GM12892 (cell line): Measurements from ENCODE around the gene REC114.

Source experiments
- DNase-seq: peaks from one replicate; pipeline ENCODE4 v3.0.0; 2011; ENCODE audit not compliant: insufficient read length
- FAIRE-seq: peaks from 2 replicates; lab custom pipeline; 2011; peaks lifted over from hg19 to GRCh38; lab: Jason Lieb, UNC
- POLR2A ChIP-seq: IDR thresholded peaks from 2 replicates; pipeline ENCODE4 v1.6.1; 2011; ENCODE audit warnings: low read depth, low read length, control low read depth
- POLR2AphosphoS5 ChIP-seq: IDR thresholded peaks from 2 replicates; pipeline ENCODE4 v1.6.1; 2011; ENCODE audit warnings: low read depth, low read length, control low read depth
- TAF1 ChIP-seq: IDR thresholded peaks from 2 replicates; pipeline ENCODE4 v1.6.1; 2011; ENCODE audit warnings: low read depth, mild to moderate bottlenecking, control low read depth, low read length, borderline replicate concordance

Gene REC114

DNA sequence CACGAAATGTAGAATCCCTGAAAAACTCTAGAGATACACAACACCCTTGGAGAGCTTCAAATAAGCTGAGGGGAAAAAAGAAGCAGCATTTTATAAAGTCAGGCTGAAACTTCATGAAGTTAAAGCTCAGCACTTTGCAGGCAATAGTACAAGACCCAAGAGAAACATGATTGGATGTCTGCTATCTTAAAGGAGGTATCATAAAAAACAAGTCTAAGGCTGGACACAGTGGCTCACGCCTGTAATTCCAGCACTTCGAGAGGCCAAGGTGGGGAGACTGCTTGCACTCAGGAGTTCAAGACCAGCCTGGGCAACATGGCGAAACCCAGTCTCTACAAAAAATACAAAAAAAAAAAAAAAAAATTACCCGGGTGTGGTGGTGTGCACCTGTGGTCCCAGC lies 147.3 kb downstream of the REC114 start:
- no peak for TF ChIP-seq POLR2A
- FAIRE-seq (no peak), DNase-seq (no peak)

DNA sequence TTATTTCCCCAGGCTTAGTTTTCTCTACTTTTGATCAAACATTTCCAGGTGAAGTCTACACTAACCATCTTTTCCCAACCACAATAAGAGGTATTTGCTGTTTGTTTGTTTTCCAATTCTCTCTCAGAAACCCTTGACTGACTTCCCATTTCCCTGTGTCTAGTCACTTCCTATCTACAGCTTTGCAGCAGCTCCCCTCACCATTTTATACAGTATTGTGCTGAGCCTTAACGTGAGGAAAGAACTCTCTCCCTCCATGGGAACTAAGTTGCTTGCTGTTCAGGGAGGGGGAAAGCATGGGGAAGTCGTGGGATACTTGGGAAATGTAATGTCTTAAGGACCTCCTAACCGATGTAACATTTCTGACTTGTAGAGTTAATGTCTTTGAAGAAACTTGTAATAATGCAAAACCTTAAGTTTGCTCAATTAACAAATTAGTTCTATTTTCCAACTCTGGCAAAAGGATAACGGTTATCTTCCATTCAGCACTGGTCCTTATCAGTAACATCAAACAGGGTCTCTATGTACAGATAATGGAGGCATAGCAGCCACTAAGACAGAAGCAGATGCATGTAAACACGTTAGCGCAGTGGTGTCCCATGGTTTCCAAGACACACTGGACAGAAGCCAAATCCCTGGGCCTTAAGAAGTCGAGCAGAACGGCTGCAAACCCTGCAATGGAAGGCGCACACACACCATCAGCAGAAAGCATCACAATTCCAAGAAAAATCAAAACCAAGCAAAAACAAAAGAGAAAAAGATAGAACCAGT lies 150.5 kb downstream of the REC114 start:
- TF ChIP-seq POLR2A (no peak), TAF1 (no peak), POLR2AphosphoS5 (no peak)
- FAIRE-seq (no peak), DNase-seq (no peak)

DNA sequence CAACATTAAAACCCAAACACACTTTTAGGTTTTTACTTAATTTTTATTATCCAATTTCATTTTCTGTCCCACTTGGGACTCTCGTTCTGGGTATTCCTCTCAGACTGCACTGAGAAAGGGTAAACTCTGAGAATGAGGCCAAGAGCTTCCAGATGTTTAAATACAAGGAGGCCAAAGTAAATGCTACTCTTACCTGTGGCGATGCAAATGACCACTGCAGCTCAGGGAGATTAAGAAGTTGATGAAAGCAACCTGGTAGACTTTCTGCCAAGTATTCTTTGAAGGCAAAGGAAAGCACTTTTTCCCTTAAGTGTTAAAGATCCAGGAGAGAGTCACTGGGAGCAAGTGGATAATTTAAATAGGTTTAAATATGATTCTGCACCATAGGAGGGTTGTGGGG lies 151.1 kb downstream of the REC114 start:
- DNase-seq, result no peak
- FAIRE-seq, result no peak
- no peak for TF ChIP-seq POLR2A
- no peak for TF ChIP-seq TAF1
- no peak for TF ChIP-seq POLR2AphosphoS5

DNA sequence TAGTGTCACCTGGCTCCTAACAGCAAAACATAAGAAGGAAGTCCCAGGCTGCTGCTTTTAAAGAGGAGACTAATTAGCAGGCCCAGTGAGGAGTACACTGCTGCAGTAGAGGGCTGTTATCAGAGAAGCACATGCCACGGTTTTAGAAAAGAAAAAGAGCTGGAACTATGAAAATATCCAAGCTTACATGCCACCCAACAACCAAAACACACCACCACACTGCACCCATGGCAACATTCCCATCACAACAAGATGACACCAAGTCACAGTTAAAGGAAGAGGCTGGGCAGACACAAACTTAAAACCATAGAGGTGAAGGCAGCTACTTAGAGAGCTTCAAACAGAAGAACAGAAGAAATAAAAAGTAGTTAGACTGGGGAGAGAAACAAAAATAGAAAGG lies 153.2 kb downstream of the REC114 start:
- no peak for TF ChIP-seq POLR2A
- TF ChIP-seq TAF1, result no peak
- no peak for TF ChIP-seq POLR2AphosphoS5
- DNase-seq, result no peak
- FAIRE-seq, result no peak

DNA sequence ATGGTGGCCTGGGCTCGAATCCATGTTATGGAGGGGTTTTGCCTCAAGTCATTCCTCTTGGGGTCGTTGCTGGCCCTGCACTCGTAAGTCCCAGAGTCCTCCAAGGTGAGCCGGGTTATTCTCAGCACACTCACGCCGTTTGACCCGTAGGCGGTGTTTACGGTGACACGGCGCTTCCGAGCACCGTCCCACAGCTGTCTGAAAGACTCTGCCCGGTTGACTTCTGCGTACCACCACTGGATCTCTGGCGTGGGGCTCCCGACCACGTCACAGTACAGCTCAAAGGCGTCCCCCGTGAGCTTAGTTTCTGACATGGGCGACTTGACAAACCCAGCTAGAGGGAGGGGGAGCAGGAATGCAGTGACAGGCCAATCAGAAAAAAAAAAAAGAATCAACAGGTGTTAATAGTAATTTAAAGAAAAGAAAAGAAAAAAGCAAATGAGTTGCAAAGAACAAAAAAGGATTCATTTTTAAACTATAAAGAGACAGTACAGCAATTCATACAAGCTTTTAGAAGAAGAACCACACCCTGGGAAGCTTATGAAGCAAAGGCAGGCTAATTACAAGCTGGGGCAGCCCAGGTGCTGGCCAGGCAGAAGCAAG lies 154.2 kb downstream of the REC114 start:
- DNase-seq (no peak), FAIRE-seq (no peak)
- no peak for TF ChIP-seq POLR2AphosphoS5
- no peak for TF ChIP-seq TAF1
- TF ChIP-seq POLR2A, result no peak

DNA sequence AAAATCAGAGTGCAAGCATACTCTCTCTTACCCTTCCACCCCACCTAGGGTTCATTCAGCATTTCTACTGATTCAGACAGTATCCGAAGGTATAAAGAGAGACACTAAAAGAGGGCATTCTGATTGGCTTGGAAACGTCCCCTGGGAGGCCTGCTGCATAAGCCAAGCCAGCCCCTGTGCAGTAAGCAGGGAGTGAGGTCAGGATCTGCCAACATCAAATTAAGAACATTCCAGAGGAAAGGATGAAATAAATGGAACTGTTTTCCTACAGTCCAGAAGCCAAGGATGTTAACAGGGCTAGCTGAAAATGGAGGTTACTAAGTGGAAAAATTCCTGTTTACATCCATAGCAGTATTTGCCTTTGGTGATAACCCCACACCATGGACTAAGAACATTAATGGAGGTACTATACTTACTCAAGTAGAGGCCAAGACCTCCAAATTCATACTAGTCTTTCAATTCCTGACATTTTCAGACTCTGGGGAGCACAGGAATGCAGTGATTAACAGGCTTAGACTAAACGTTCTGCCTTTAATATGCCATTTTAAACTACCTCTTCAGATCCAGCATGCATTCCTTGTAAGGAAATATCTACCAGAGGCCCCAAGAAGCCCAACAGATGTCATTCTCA lies 155.7 kb downstream of the REC114 start:
- FAIRE-seq (no peak), DNase-seq (no peak)

DNA sequence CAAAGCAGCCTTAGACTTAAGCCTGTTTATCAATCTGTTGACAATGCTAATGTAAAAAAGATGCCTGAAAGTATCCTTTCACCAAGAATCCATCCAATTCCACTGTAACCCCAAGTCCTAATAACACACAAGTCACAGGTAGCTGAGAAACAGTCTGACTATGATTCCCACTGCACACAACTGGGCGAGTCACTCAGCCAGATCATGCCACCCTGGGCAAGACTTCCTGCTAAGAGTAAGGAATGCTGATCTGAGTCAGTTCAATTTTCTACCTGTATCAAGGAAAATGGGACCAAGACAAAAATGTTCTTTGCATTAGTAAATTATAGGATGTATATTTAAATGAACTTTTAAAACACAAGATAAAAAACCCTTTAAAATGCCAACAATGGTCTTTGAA lies 157.0 kb downstream of the REC114 start:
- no peak for DNase-seq
- no peak for FAIRE-seq
- TF ChIP-seq POLR2A, result no peak

More for the DNA sequence above, 155.7 kb downstream of the REC114 start:
- TF ChIP-seq POLR2A, result no peak

DNA sequence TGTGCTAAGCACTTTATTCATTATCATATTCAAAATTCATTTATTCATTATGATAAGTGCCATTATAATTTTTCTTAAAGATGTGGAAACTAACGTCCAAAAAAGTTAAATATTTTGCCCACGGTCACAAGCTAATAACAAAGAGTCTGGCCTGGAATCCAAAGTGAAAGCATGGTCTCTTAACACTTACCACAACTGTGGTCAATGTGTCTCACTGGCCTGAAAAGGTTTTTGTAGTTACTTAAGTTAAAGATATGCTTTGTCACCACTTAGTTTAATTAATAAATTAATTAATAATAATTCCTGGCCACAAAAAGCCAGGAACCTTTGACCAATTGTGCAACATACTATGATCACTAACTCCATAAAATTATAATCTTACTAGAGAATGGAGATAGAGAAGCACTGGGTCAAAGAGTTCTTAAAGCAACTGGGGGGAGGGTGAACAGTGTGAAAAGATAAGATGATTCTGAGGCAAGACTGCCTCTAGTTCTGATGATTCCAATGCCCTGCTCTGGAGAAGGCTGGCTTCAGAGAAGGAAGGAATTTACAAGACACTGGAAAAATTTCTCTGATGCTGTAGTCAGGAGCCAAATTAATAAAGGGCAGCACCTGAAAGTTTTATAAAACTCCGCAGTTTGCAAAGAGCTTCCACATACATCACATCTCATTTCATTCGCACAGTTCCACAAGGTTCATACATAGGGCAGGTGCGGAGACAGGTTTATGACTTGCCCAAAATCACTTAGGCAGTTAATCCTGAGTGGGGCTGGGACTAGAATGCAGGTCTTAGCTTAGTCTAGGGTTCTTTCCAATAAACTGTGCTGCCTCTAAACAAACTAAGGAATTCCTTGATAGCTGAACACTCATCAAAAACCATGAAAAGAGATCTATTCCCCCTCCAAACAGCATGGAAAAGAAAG lies 157.7 kb downstream of the REC114 start:
- TF ChIP-seq POLR2AphosphoS5, result no peak
- no peak for TF ChIP-seq TAF1
- TF ChIP-seq POLR2A, result no peak
- FAIRE-seq (no peak), DNase-seq (no peak)

DNA sequence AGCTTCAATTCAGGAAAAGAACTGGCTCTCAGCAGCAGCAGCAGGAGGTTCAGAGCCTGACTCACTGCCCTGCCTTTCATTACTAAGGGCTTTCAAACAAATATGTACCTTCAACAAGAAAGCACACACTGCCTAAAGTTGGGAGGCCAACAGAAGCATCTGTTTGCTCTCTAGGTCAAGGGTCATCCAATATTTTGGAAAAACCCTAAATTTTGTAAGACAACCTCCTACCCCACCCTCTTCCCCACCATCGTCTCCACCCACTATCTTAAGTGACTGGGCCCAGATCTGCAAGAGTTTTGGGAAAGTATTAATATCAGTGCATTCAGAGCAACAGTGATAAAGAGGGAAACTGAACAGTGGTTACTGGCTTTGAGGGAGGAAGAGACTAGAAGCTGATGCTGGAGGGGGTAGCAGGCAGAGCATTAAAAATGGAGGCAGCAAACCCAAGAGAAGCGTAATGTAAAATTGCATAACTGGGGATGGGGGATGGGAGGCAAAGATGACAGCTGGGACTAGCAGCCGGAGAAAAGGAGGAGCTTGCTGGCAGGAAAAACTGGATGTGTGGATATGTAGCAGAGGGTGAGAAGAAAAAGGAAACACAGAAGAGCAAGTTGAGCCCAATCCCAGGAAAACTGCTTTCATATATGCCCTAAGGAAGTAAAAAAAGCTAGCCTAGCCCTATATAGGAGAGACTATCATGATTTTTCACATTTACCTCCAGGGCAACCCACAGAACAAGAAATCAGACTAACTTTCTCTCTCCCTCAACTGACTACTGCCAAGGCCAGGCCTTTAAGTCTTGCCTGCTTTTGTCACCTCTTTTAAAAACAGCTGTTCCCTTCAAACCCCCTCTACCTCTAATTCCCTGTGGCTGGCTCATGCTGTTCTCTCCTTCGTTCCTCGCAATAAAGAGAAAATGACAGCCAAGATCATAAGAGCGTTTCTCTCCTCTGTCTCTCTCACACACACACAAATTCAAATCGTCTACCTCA lies 158.8 kb downstream of the REC114 start:
- TF ChIP-seq TAF1, result no peak
- TF ChIP-seq POLR2AphosphoS5, result no peak
- no peak for TF ChIP-seq POLR2A
- no peak for DNase-seq
- FAIRE-seq, result no peak

DNA sequence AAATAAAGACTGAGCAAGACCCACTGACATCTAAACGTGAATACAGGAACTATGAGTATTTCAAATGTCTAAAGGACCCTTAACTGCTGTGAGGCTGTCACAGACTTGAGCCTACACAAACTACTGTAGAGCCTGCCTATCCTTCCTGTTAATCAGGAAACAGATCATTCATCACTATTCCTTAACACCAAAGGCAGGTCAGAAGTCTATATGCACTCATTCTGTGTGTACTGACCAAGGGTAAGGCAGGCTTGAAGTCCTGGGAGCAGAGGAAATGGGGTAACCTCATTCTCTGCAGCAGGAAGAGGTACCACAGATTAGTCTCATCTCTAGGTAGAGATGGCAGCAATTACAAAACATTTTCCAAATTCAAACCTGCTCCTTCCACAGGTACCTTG lies 159.5 kb downstream of the REC114 start:
- no peak for TF ChIP-seq POLR2AphosphoS5
- DNase-seq (no peak), FAIRE-seq (no peak)

DNA sequence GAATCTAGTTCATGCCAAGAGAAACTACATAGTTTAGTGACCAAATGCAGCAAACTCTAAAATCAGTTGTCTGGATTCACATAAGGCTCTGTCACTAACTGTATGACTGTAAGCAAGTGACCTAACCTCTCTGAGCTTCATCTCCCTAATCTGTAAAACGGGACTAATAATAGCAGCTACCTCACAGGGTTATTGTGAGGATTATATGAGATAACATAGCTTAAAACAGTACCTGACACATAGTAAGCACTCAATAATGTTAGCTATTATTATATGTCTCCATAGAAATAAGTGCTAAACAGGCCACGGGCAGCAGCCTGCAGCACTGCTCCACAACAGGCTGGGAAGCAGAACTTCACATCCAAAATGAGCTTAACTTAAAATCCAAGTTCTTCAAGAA lies 160.0 kb downstream of the REC114 start:
- FAIRE-seq, result no peak
- DNase-seq, result no peak
- TF ChIP-seq POLR2A (no peak), POLR2AphosphoS5 (no peak), TAF1 (no peak)
